Panc1 (cell line): ENCODE measurements around the gene CEMIP. TPM values are rescaled to one million over a fixed set of nuclear protein-coding genes. Genes with fewer than 3 reads are reported as not detected.

Source experiments
- ATAC-seq: fragments of 200-7000 bp; cut with Tn5 transposase; 2 replicates; pipeline ENCODE4 v1.9.1; 2020; ENCODE audit warnings: mild to moderate bottlenecking, moderate library complexity
- BruUV-seq: library from RNA; stranded (reverse); fragments of 400-500 nt; replicated peaks from 2 replicates; lab custom pipeline; 2021; lab: Mats Ljungman, UMichigan
- CTCF ChIA-PET: fragments of 300-600 bp; sonication (Branson Sonifier 250); formaldehyde crosslinking; loops from one replicate; lab custom pipeline; 2022; ENCODE audit warnings: antibody characterized with exemption; lab: Charles Lee
- POLR2A ChIA-PET: fragments of 300-600 bp; sonication (Branson Sonifier 250); formaldehyde crosslinking; loops from one replicate; lab custom pipeline; 2022; ENCODE audit warnings: antibody characterized with exemption; lab: Charles Lee
- DNase-seq: peaks from one replicate; pipeline ENCODE4 v3.0.0-alpha.2; 2010; ENCODE audit warnings: low read depth, low spot score
- H3K27ac ChIP-seq: 2 replicates; pipeline ENCODE4 v1.5.1; 2011; ENCODE audit warnings: mild to moderate bottlenecking, low read length, inconsistent platforms
- H3K27me3 ChIP-seq: fragments of 200-500 bp; sonication (Bioruptor generic); 2 replicates; pipeline ENCODE4 v1.6.0; 2014; ENCODE audit warnings: low read length, inconsistent platforms; ENCODE audit not compliant: control insufficient read depth, insufficient read depth
- H3K36me3 ChIP-seq: fragments of 200-500 bp; sonication (Bioruptor generic); 2 replicates; pipeline ENCODE4 v1.5.1; 2014; ENCODE audit warnings: inconsistent platforms, mild to moderate bottlenecking, low read length, moderate library complexity; ENCODE audit not compliant: control insufficient read depth, insufficient read depth
- H3K4me1 ChIP-seq: 2 replicates; pipeline ENCODE4 v1.5.1; 2011; ENCODE audit warnings: inconsistent platforms, mild to moderate bottlenecking, low read length, moderate library complexity; ENCODE audit not compliant: control insufficient read depth, insufficient read depth
- H3K4me3 ChIP-seq, 2 experiments: 2 replicates each; pipeline ENCODE4 v1.5.1; 2011 to 2012; ENCODE audit warnings: low read depth in 2 of 2, low read length in 2 of 2, mild to moderate bottlenecking in 2 of 2, inconsistent platforms in 1 of 2, moderate library complexity in 1 of 2
- H3K9me3 ChIP-seq: fragments of 200-500 bp; sonication (Bioruptor generic); 2 replicates; pipeline ENCODE4 v1.5.1; 2014; ENCODE audit warnings: low read depth, mild to moderate bottlenecking, inconsistent platforms, low read length, moderate library complexity; ENCODE audit not compliant: control insufficient read depth, insufficient read depth
- CTCF ChIP-seq: fragments of 450-650 bp; IDR thresholded peaks from 2 replicates; pipeline ENCODE4 v1.5.1; 2017; ENCODE audit warnings: mild to moderate bottlenecking
- POLR2AphosphoS5 ChIP-seq: IDR thresholded peaks from 2 replicates; pipeline ENCODE4 v1.6.1; 2012; ENCODE audit warnings: mild to moderate bottlenecking, low read depth, low read length, moderate library complexity
- REST ChIP-seq, 2 experiments: IDR thresholded peaks; 2 replicates each; pipeline ENCODE4 v1.6.1; 2011 to 2012; ENCODE audit warnings: low read depth in 2 of 2, control low read depth in 1 of 2, low read length in 1 of 2, mild to moderate bottlenecking in 1 of 2, moderate library complexity in 1 of 2; ENCODE audit not compliant: insufficient read depth in 1 of 2
- SIN3A ChIP-seq: IDR thresholded peaks from 2 replicates; pipeline ENCODE4 v1.6.1; 2012; ENCODE audit warnings: low read depth, mild to moderate bottlenecking, low read length, moderate library complexity, borderline replicate concordance; ENCODE audit not compliant: insufficient read depth
- TCF7L2 ChIP-seq: IDR thresholded peaks from 2 replicates; pipeline ENCODE4 v1.6.1; 2011; ENCODE audit warnings: mild to moderate bottlenecking, low read depth, low read length, inconsistent platforms
- in situ Hi-C: cut with HindIII; loops from 2 replicates; pipeline ENCODE4 v1.10.0; 2016; ENCODE audit warnings: low sequenced_read_pairs, low pct_unique_long_range_greater_than_20kb
- intact Hi-C: fragments of 100-400 bp; cut with micrococcal nuclease; formaldehyde crosslinking; loops from one replicate; pipeline ENCODE4 v1.10.0; 2022; ENCODE audit not compliant: unreplicated experiment
- total RNA-seq: library from RNA; stranded (reverse); gene quantifications from one replicate; pipeline ENCODE4 v1.2.1, GENCODE V29; 2021; ENCODE audit not compliant: unreplicated experiment

Gene CEMIP
- total RNA-seq, 1 experiment from 2014 or later = 0.46 TPM

- Histone ChIP-seq H3K27me3 (no peaks in the 10 kb centered on the region), H3K27ac (no peak overlapping the region), H3K36me3 (peaks cover 4% of the 10 kb centered on the region; the same call in 1 of the 2 replicates), H3K4me1 (peaks cover 17% of the 10 kb centered on the region), H3K9me3 (no peaks in the 10 kb centered on the region), H3K4me3 (no peak overlapping the region)
- intact Hi-C loops = no loop called here
- no peak for ATAC-seq
- ChIA-PET POLR2A (no interaction called here), CTCF (no interaction called here)
- no TSS peak for BruUV-seq
- no peak for DNase-seq
- in situ Hi-C loops = no loop called here
- no peak for TF ChIP-seq TCF7L2
- no peak for TF ChIP-seq CTCF
- TF ChIP-seq REST (IDR thresholded peaks at IDR 0.05; ENCODE audit: insufficient read depth in 1 of 2, low read depth in 2 of 2, low read length in 1 of 2) = no peak
- no peak for TF ChIP-seq POLR2AphosphoS5
- no peak for TF ChIP-seq SIN3A
These were observed 206.8 kb downstream of the CEMIP start for GRCh38 chr15:80985981-80986380.

- intact Hi-C loops = no loop called here
- Histone ChIP-seq H3K27me3 (no peaks in the 10 kb centered on the region), H3K4me3 (no peak overlapping the region), H3K36me3 (peaks cover 4% of the 10 kb centered on the region; the same call in 1 of the 2 replicates), H3K9me3 (no peaks in the 10 kb centered on the region), H3K27ac (no peak overlapping the region), H3K4me1 (peaks cover 17% of the 10 kb centered on the region)
- DNase-seq (no peak), ATAC-seq (no peak)
- in situ Hi-C loops = no loop called here
- POLR2A ChIA-PET = no interaction called here
- TF ChIP-seq REST (IDR thresholded peaks at IDR 0.05; ENCODE audit: insufficient read depth in 1 of 2, low read depth in 2 of 2, low read length in 1 of 2) (no peak), POLR2AphosphoS5 (no peak), SIN3A (no peak), TCF7L2 (no peak), CTCF (no peak)
- CTCF ChIA-PET = no interaction called here
- BruUV-seq = no TSS peak
These were observed 207.3 kb downstream of the CEMIP start for GRCh38 chr15:80986487-80986886.
